CD4-positive, alpha-beta T cell treated with Interleukin-6 for 4 hours (primary cell): ENCODE measurements around the gene BLM.
"Not testable (repeated sequence)": the region's sequence is repeated elsewhere in the genome, so short reads cannot be mapped to it uniquely, and the experiment has no call there.

Experiments used
- DNase-seq: peaks from one replicate; pipeline ENCODE4 v3.0.0-alpha.2; 2020; ENCODE audit warnings: mixed read lengths

BLM gene

GRCh38 chr15:90823455-90823974 lies 106.4 kb downstream of the BLM start:
- DNase-seq, result no peak

- DNase-seq, result not testable (repeated sequence)
Measured at GRCh38 chr15:90825115-90825899, 108.2 kb downstream of the BLM start.

- DNase-seq, result not testable (repeated sequence)
Measured at GRCh38 chr15:90826206-90826885, 109.2 kb downstream of the BLM start.

GRCh38 chr15:90826886-90827435 lies 109.8 kb downstream of the BLM start:
- no peak for DNase-seq

GRCh38 chr15:90828111-90828510 lies 111.0 kb downstream of the BLM start:
- no peak for DNase-seq

GRCh38 chr15:90829126-90829525 lies 112.0 kb downstream of the BLM start:
- DNase-seq, result no peak

GRCh38 chr15:90829942-90830440 lies 112.8 kb downstream of the BLM start:
- DNase-seq, result peak; percentile 48

GRCh38 chr15:90834626-90835025 lies 117.5 kb downstream of the BLM start:
- no peak for DNase-seq

GRCh38 chr15:90836296-90836871 lies 119.2 kb downstream of the BLM start:
- no peak for DNase-seq

- no peak for DNase-seq
Measured at GRCh38 chr15:90837094-90837493, 119.9 kb downstream of the BLM start.

- DNase-seq, result peak; percentile 88
Measured at GRCh38 chr15:90838139-90838538, 121.0 kb downstream of the BLM start.

GRCh38 chr15:90838544-90838943 lies 121.4 kb downstream of the BLM start:
- DNase-seq, result no peak

- DNase-seq, result no peak
Measured at GRCh38 chr15:90839187-90840071, 122.3 kb downstream of the BLM start.

GRCh38 chr15:90840157-90840855 lies 123.2 kb downstream of the BLM start:
- DNase-seq, result no peak

- DNase-seq, result no peak
Measured at GRCh38 chr15:90840954-90841353, 123.8 kb downstream of the BLM start.

- no peak for DNase-seq
Measured at GRCh38 chr15:90844696-90845095, 127.5 kb downstream of the BLM start.

- peak; percentile 48 for DNase-seq
Measured at GRCh38 chr15:90845201-90845949, 128.2 kb downstream of the BLM start.

GRCh38 chr15:90849424-90849823 lies 132.3 kb downstream of the BLM start:
- DNase-seq, result not testable (repeated sequence)

- peak; percentile 54 for DNase-seq
Measured at GRCh38 chr15:90851114-90851513, 134.0 kb downstream of the BLM start.

GRCh38 chr15:90851940-90852339 lies 134.8 kb downstream of the BLM start:
- DNase-seq, result peak; percentile 32

GRCh38 chr15:90855139-90855538 lies 138.0 kb downstream of the BLM start:
- DNase-seq, result no peak
